ENCODE data around the gene IQGAP2. TPM values are rescaled to one million over a fixed set of nuclear protein-coding genes. Genes with fewer than 3 reads are reported as not detected.
"Not testable (repeated sequence)": the region's sequence is repeated elsewhere in the genome, so short reads cannot be mapped to it uniquely, and the experiment has no call there.

The IQGAP2 gene
- total and polyA plus RNA-seq, 5 donors from 2014 or later = 53.9 to 214 (median 61.4) TPM

DNA sequence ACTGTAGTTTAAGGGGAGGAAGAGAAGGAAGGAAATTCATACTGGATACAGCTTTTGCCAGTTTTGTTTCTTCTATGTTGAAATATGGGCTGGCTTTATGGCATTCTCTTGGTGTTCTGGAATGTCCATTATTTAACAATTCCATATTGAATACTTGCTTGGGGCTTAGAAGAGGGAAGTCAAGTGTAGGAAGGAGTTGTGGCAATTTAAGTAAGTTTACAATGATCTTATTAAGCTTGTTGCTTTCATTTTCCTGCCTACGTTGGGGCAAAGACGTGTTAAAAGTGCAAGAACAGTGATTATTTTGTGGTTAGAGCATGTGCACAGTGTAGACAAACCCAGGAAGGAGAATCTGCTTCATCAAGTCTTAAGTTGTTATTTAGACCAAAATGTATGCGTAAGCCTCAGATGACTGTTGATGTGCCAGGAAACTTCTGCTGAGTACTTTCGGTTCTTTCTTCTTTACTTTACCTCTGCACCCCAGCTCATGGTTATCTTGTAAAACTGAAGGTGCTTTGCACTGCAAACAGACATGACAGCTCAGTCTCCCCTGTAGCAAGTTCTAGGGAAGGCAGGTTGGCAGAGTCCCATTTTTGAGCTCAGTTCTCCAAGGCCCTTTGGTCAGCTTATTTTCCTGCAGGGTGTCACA lies 144.3 kb downstream of the IQGAP2 start:
- Histone ChIP-seq H3K4me3 (ENCODE audit: low read depth, low read length) (peak overlapping the region; percentile 79), H3K4me1 (ENCODE audit: control insufficient read depth, insufficient read depth, low read length, poor library complexity, severe bottlenecking) (peaks cover 75% of the 10 kb centered on the region), H3K36me3 (ENCODE audit: control insufficient read depth, insufficient read depth, low read length) (no peaks in the 10 kb centered on the region), H3K27me3 (ENCODE audit: control insufficient read depth, insufficient read depth, low read length) (no peaks in the 10 kb centered on the region), H3K9me3 (ENCODE audit: control insufficient read depth in 2 of 2, low read length in 2 of 2) (no peaks in the 10 kb centered on the region), H3K27ac (ENCODE audit: insufficient read depth, low read length, poor library complexity, severe bottlenecking) (peak overlapping the region; percentile 96)
- Mint-ChIP-seq H3K27ac (peak overlapping the region; percentile 98), H3K4me3 (peak overlapping the region; percentile 55 to 81 (median 74)), H3K27me3 (no peaks in the 10 kb centered on the region), H3K4me1 (peaks cover 18 to 84% (median 58%) of the 10 kb centered on the region in 4 donors), H3K36me3 (peaks cover 3% of the 10 kb centered on the region), H3K9me3 (no peaks in the 10 kb centered on the region)
- ATAC-seq (ENCODE audit: low read depth in 2 of 2) (peak; percentile 83 to 85), DNase-seq (peak; percentile 38 to 95 (median 88))

DNA sequence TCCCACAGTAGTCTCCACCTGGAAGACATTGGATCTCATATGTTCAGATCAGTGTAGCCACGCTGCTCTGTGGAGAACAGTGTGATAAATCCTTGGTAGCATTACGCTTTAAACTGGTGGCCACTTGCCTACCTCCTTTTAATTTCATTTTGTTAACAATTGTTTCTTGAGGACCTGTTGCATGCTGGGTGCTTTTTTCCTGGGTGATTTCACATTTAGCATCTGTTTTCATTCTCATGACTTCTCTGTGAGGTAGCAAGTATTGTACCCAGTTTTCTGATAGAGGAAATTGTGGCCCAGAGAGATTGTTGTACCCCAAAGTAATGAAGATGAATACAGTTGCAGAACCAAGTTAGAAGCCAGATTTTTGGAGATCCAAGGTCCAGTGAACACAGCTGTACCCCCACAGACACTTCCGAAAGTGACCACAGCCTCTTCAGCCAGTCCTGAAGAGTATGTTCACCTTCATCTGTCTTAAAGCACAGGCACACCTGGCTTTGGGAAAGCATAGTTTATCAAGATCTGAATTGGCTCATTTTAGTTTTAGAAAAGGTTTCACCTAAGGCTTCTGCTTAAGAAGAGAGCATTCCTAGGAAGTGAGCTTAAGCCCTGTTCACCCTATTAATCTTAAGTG lies 144.9 kb downstream of the IQGAP2 start:
- Mint-ChIP-seq H3K4me3 (peak overlapping the region; percentile 55 to 81 (median 74)), H3K27ac (peak overlapping the region; percentile 98), H3K4me1 (peaks cover 19 to 84% (median 57%) of the 10 kb centered on the region in 4 donors), H3K36me3 (peaks cover 3% of the 10 kb centered on the region), H3K9me3 (no peaks in the 10 kb centered on the region), H3K27me3 (no peaks in the 10 kb centered on the region)
- Histone ChIP-seq H3K4me3 (ENCODE audit: low read depth, low read length) (peak overlapping the region; percentile 79), H3K27me3 (ENCODE audit: control insufficient read depth, insufficient read depth, low read length) (no peaks in the 10 kb centered on the region), H3K4me1 (ENCODE audit: control insufficient read depth, insufficient read depth, low read length, poor library complexity, severe bottlenecking) (peaks cover 69% of the 10 kb centered on the region), H3K27ac (ENCODE audit: insufficient read depth, low read length, poor library complexity, severe bottlenecking) (peak overlapping the region; percentile 96), H3K9me3 (ENCODE audit: control insufficient read depth in 2 of 2, low read length in 2 of 2) (no peaks in the 10 kb centered on the region), H3K36me3 (ENCODE audit: control insufficient read depth, insufficient read depth, low read length) (no peaks in the 10 kb centered on the region)
- DNase-seq (peak in 1 of 3 donors; percentile 58), ATAC-seq (ENCODE audit: low read depth in 2 of 2) (peak; percentile 2 to 6)

DNA sequence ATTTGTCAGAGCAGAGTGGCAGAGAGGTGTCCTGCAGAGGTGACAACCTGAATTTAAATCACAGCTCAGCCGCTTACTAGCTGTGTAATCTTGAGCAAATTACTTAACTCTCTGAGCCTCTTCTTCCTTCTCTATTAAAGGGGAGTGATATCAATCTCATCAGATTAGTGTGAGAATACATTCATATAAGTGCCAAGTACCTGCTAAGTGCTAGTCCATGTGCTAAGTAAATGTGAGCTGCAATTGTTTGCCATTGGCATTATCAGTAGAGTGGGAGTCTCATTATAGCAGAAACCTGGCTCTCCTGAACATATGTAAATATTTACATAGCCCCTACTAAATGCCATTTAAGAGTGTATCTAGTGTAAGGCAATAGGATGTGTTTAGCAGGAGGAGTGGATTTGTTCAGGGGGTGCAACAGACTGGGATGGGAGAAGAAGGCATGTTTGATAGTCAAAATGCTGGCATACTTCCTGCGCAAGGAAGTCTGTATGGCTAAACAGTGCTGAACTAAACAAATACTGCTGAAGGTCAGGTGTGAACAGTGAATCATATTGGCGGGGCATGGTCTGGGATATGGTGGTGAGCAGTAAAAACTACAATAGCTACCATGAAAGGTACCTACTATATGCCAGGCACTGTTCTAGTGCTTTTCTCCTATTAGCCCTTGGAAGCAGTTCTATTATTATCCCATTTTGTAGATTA lies 145.6 kb downstream of the IQGAP2 start:
- peak overlapping the region; percentile 79 for H3K4me3 ChIP-seq (ENCODE audit: low read depth, low read length)
- peak overlapping the region; percentile 55 to 81 (median 74) for H3K4me3 Mint-ChIP-seq
- H3K27me3 ChIP-seq (ENCODE audit: control insufficient read depth, insufficient read depth, low read length) = no peaks in the 10 kb centered on the region
- H3K27ac ChIP-seq (ENCODE audit: insufficient read depth, low read length, poor library complexity, severe bottlenecking) = peak overlapping the region; percentile 96
- H3K36me3 ChIP-seq (ENCODE audit: control insufficient read depth, insufficient read depth, low read length) = no peaks in the 10 kb centered on the region
- H3K27ac Mint-ChIP-seq = peak overlapping the region; percentile 98
- peaks cover 3% of the 10 kb centered on the region for H3K36me3 Mint-ChIP-seq
- H3K9me3 ChIP-seq (ENCODE audit: control insufficient read depth in 2 of 2, low read length in 2 of 2) = no peaks in the 10 kb centered on the region
- no peaks in the 10 kb centered on the region for H3K9me3 Mint-ChIP-seq
- H3K27me3 Mint-ChIP-seq = no peaks in the 10 kb centered on the region
- DNase-seq = no peak
- peaks cover 62% of the 10 kb centered on the region for H3K4me1 ChIP-seq (ENCODE audit: control insufficient read depth, insufficient read depth, low read length, poor library complexity, severe bottlenecking)
- H3K4me1 Mint-ChIP-seq = peaks cover 24 to 84% (median 56%) of the 10 kb centered on the region in 4 donors
- ATAC-seq (ENCODE audit: low read depth in 2 of 2) = no peak

DNA sequence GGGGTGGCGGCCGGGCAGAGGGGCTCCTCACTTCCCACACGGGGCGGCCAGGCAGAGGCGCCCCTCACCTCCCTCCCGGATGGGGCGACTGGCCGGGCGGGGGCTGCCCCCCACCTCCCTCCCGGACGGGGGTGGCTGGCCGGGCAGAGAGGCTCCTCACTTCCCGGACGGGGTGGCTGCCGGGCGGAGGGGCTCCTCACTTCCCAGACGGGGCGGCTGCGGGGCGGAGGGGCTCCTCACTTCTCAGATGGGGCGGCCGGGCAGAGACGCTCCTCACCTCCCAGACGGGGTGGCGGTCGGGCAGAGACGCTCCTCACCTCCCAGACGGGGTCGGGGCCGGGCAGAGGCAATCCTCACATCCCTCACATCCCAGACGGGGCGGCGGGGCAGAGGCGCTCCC lies 147.8 kb downstream of the IQGAP2 start:
- H3K27ac Mint-ChIP-seq; ATAC-seq (ENCODE audit: low read depth in 2 of 2); H3K4me3 Mint-ChIP-seq; H3K4me3 ChIP-seq (ENCODE audit: low read depth, low read length); H3K27me3 Mint-ChIP-seq; H3K9me3 ChIP-seq (ENCODE audit: control insufficient read depth in 2 of 2, low read length in 2 of 2); H3K27me3 ChIP-seq (ENCODE audit: control insufficient read depth, insufficient read depth, low read length); H3K36me3 ChIP-seq (ENCODE audit: control insufficient read depth, insufficient read depth, low read length); H3K9me3 Mint-ChIP-seq; H3K27ac ChIP-seq (ENCODE audit: insufficient read depth, low read length, poor library complexity, severe bottlenecking); DNase-seq: not testable (repeated sequence)
- H3K4me1 ChIP-seq (ENCODE audit: control insufficient read depth, insufficient read depth, low read length, poor library complexity, severe bottlenecking) = peaks cover 46% of the 10 kb centered on the region
- Mint-ChIP-seq H3K36me3 (peaks cover 15% of the 10 kb centered on the region), H3K4me1 (peaks cover 21 to 86% (median 61%) of the 10 kb centered on the region in 4 donors)

DNA sequence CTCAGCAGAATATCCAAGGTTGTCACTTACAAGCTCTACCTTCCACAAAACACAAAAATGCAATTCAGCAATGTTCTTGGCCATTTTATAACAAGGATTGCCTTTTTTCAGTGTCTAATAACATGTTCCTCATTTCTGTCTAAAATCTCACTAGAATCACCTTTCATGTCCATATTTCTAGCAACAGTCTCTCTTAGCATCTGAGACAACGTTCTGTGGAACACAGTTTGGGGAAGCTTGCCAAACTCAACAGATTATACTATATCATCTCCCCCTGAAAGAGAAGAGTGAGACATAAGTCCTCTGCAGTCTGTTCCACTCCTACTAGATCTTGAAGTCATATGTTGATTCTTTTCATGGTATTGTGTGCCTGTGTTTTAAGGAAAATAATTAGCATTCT lies 149.5 kb downstream of the IQGAP2 start:
- peak overlapping the region; percentile 78 to 93 (median 79) for H3K27ac Mint-ChIP-seq
- peaks cover 25% of the 10 kb centered on the region for H3K36me3 Mint-ChIP-seq
- H3K4me1 Mint-ChIP-seq = peaks cover 17 to 86% (median 62%) of the 10 kb centered on the region in 4 donors

DNA sequence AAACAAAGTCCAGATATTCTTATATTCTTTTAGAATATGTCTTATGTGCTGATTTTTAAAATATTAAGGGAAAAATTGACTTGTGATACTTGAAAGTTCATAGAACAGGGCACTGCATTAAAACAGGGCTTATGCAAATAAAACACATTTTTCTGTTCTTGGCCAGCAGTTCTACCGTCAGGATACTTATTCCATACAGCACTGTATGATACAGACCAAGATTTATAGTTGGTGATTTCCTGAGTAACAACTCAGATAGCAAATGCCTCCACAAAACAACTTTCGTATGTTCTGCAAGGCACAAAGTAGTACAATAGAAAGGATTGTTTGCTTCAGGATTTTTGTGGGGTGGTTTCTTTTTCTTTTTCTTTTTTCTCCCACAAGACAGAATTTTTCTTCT lies 150.2 kb downstream of the IQGAP2 start:
- H3K4me1 Mint-ChIP-seq = peaks cover 17 to 82% (median 60%) of the 10 kb centered on the region in 4 donors
- Histone ChIP-seq H3K9me3 (ENCODE audit: control insufficient read depth in 2 of 2, low read length in 2 of 2) (no peaks in the 10 kb centered on the region), H3K4me1 (ENCODE audit: control insufficient read depth, insufficient read depth, low read length, poor library complexity, severe bottlenecking) (peaks cover 32% of the 10 kb centered on the region), H3K27ac (ENCODE audit: insufficient read depth, low read length, poor library complexity, severe bottlenecking) (no peak overlapping the region), H3K27me3 (ENCODE audit: control insufficient read depth, insufficient read depth, low read length) (no peaks in the 10 kb centered on the region), H3K4me3 (ENCODE audit: low read depth, low read length) (no peak overlapping the region), H3K36me3 (ENCODE audit: control insufficient read depth, insufficient read depth, low read length) (peaks cover 8% of the 10 kb centered on the region)
- peaks cover 28% of the 10 kb centered on the region for H3K36me3 Mint-ChIP-seq
- H3K9me3 Mint-ChIP-seq = no peaks in the 10 kb centered on the region
- no peak overlapping the region for H3K4me3 Mint-ChIP-seq
- no peaks in the 10 kb centered on the region for H3K27me3 Mint-ChIP-seq
- H3K27ac Mint-ChIP-seq = peak overlapping the region in 1 of 3 donors; percentile 2
- DNase-seq (no peak), ATAC-seq (ENCODE audit: low read depth in 2 of 2) (no peak)

More for the DNA sequence above, 149.5 kb downstream of the IQGAP2 start:
- peaks cover 8% of the 10 kb centered on the region for H3K36me3 ChIP-seq (ENCODE audit: control insufficient read depth, insufficient read depth, low read length)
- no peak overlapping the region for H3K27ac ChIP-seq (ENCODE audit: insufficient read depth, low read length, poor library complexity, severe bottlenecking)
- no peaks in the 10 kb centered on the region for H3K9me3 ChIP-seq (ENCODE audit: control insufficient read depth in 2 of 2, low read length in 2 of 2)
- peak overlapping the region in 1 of 4 donors; percentile 46 for H3K4me3 Mint-ChIP-seq
- no peak overlapping the region for H3K4me3 ChIP-seq (ENCODE audit: low read depth, low read length)
- H3K27me3 ChIP-seq (ENCODE audit: control insufficient read depth, insufficient read depth, low read length) = no peaks in the 10 kb centered on the region
- no peaks in the 10 kb centered on the region for H3K27me3 Mint-ChIP-seq
- DNase-seq = no peak
- H3K9me3 Mint-ChIP-seq = no peaks in the 10 kb centered on the region
- ATAC-seq (ENCODE audit: low read depth in 2 of 2) = no peak
- H3K4me1 ChIP-seq (ENCODE audit: control insufficient read depth, insufficient read depth, low read length, poor library complexity, severe bottlenecking) = peaks cover 39% of the 10 kb centered on the region

DNA sequence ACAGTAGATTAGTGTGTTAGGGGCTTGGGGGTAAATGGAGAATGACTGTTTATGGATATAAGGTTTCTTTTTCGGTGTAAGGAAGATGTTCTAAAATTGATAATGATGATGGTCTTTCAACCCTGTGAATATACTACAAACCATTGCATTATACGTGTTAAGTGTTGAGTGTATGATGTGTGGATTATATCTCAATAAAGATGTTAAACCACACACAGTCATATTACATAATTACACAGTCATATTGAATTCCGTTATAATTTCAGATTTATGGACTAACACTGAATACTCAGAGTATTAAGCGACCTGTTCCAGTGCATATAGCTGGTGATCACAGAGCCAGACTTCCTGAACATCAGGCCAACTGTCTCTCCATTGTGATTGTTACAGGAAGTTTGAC lies 152.0 kb downstream of the IQGAP2 start:
- DNase-seq (no peak), ATAC-seq (ENCODE audit: low read depth in 2 of 2) (no peak)
- Histone ChIP-seq H3K4me1 (ENCODE audit: control insufficient read depth, insufficient read depth, low read length, poor library complexity, severe bottlenecking) (peaks cover 13% of the 10 kb centered on the region), H3K27ac (ENCODE audit: insufficient read depth, low read length, poor library complexity, severe bottlenecking) (no peak overlapping the region), H3K4me3 (ENCODE audit: low read depth, low read length) (no peak overlapping the region), H3K27me3 (ENCODE audit: control insufficient read depth, insufficient read depth, low read length) (no peaks in the 10 kb centered on the region), H3K36me3 (ENCODE audit: control insufficient read depth, insufficient read depth, low read length) (peaks cover 15% of the 10 kb centered on the region), H3K9me3 (ENCODE audit: control insufficient read depth in 2 of 2, low read length in 2 of 2) (no peaks in the 10 kb centered on the region)
- Mint-ChIP-seq H3K27me3 (no peaks in the 10 kb centered on the region), H3K4me1 (peaks cover 23 to 69% (median 52%) of the 10 kb centered on the region in 4 donors), H3K9me3 (peaks cover 0 to 1% (median 0%) of the 10 kb centered on the region in 7 donors), H3K36me3 (peaks cover 40% of the 10 kb centered on the region), H3K27ac (no peak overlapping the region), H3K4me3 (no peak overlapping the region)
